ENCODE data around the gene SLC22A1. TPM values are rescaled to one million over a fixed set of nuclear protein-coding genes. Genes with fewer than 3 reads are reported as not detected.

The SLC22A1 gene
- total and polyA plus RNA-seq, 2 donors (not counting 3 experiments of a cell fraction or from before 2014, with no cell fraction given), result 0.04 TPM; not detected in 1

- Histone ChIP-seq H3K4me3 (replicated peaks in 1 of 3; ENCODE audit: insufficient read depth in 1 of 3, low read depth in 1 of 3, low read length in 3 of 3) (no peak overlapping the region), H3K9me3 (replicated peaks; ENCODE audit: control insufficient read depth, insufficient read depth, low read length) (no peaks in the 10 kb centered on the region), H3K27me3 (ENCODE audit: control insufficient read depth in 2 of 2, insufficient read depth in 2 of 2, low read length in 2 of 2) (no peaks in the 10 kb centered on the region), H3K27ac (ENCODE audit: insufficient read depth, low read depth, low read length) (no peak overlapping the region), H4K20me1 (replicated peaks; ENCODE audit: control insufficient read depth, extremely low read depth, insufficient read depth, low read length) (no peaks in the 10 kb centered on the region), H3K9me1 (replicated peaks; ENCODE audit: control insufficient read depth, extremely low read depth, insufficient read depth, low read length) (no peaks in the 10 kb centered on the region), H3K79me2 (ENCODE audit: control insufficient read depth, insufficient read depth, low read length) (no peaks in the 10 kb centered on the region), H2AFZ (ENCODE audit: low read depth, low read length) (no peak overlapping the region), H3K4me2 (ENCODE audit: insufficient read depth, low read length) (no peak overlapping the region), H3K4me1 (ENCODE audit: control insufficient read depth, extremely low read depth, insufficient read depth, low read length) (no peaks in the 10 kb centered on the region), H3K36me3 (ENCODE audit: control insufficient read depth in 2 of 2, extremely low read depth in 1 of 2, insufficient read depth in 2 of 2, low read length in 2 of 2) (peaks cover 0 to 25% of the 10 kb centered on the region in 2 experiments), H3K9ac (replicated peaks; ENCODE audit: extremely low read depth, insufficient read depth, low read length) (no peak overlapping the region)
- dilution Hi-C loops (cut with MboI; ENCODE audit: extremely low pct_ligation_motif_present, low sequenced_read_pairs), result no loop called here
- POLR2A ChIA-PET, result no interaction called here
- BruUV-seq (replicated peaks), result no TSS peak
- CTCF ChIA-PET, result no interaction called here
- no peak for DNase-seq (ENCODE audit: low read depth, low spot score)
- intact Hi-C loops (cut with micrococcal nuclease), result no loop called here
- TF ChIP-seq FOS (IDR thresholded peaks at IDR 0.05; ENCODE audit: borderline replicate concordance, insufficient read depth, low read length) (no peak), CTCF (IDR thresholded peaks at IDR 0.05; ENCODE audit: extremely low read depth in 1 of 2, insufficient read depth in 1 of 2, low read depth in 1 of 2, low read length in 2 of 2) (no peak), JUN (IDR thresholded peaks at IDR 0.05; ENCODE audit: borderline replicate concordance, insufficient read depth, insufficient read length, low read depth) (no peak), MAX (IDR thresholded peaks at IDR 0.05; ENCODE audit: insufficient read depth, insufficient read length) (no peak), POLR2A (IDR thresholded peaks at IDR 0.05; ENCODE audit: low read depth, low read length) (no peak), EZH2 (IDR thresholded peaks at IDR 0.05; ENCODE audit: borderline replicate concordance, low read depth, low read length, severe bottlenecking) (no peak), POLR2AphosphoS5 (IDR thresholded peaks at IDR 0.05; ENCODE audit: insufficient read depth, low read depth, low read length) (no peak)
- FAIRE-seq, result no peak
Observed at GRCh38 chr6:160082627-160083026, 39.0 kb upstream of the SLC22A1 start.

All from endothelial cell of umbilical vein (primary cell).